ENCODE measurements around the gene NREP. TPM values are rescaled to one million over a fixed set of nuclear protein-coding genes. Genes with fewer than 3 reads are reported as not detected.

The NREP gene
- total RNA-seq, 4 donors from 2014 or later: 4.6 to 14.2 (median 7.4) TPM

GRCh38 chr5:111689357-111689935 lies 67.5 kb downstream of the NREP start:
- Histone ChIP-seq H3K4me1 (peaks cover 0 to 13% (median 2%) of the 10 kb centered on the region in 3 donors), H3K9me3 (no peaks in the 10 kb centered on the region), H3K4me3 (no peak overlapping the region), H3K27ac (no peak overlapping the region), H3K27me3 (no peaks in the 10 kb centered on the region), H3K36me3 (no peaks in the 10 kb centered on the region)
- no peak for DNase-seq
- TF ChIP-seq, protein P1, sequence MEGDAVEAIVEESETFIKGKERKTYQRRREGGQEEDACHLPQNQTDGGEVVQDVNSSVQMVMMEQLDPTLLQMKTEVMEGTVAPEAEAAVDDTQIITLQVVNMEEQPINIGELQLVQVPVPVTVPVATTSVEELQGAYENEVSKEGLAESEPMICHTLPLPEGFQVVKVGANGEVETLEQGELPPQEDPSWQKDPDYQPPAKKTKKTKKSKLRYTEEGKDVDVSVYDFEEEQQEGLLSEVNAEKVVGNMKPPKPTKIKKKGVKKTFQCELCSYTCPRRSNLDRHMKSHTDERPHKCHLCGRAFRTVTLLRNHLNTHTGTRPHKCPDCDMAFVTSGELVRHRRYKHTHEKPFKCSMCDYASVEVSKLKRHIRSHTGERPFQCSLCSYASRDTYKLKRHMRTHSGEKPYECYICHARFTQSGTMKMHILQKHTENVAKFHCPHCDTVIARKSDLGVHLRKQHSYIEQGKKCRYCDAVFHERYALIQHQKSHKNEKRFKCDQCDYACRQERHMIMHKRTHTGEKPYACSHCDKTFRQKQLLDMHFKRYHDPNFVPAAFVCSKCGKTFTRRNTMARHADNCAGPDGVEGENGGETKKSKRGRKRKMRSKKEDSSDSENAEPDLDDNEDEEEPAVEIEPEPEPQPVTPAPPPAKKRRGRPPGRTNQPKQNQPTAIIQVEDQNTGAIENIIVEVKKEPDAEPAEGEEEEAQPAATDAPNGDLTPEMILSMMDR (IDR thresholded peaks at IDR 0.05): no peak
- TF ChIP-seq POLR2A (IDR thresholded peaks at IDR 0.05): no peak
- 75 to 78% methylated on average over 1 of the region's 1 CpG for WGBS, 2 donors
- intact Hi-C loops (cut with DNase I): no loop called here

- no peak overlapping the region for H3K4me3 ChIP-seq
- no peak for TF ChIP-seq POLR2A (IDR thresholded peaks at IDR 0.05)
- TF ChIP-seq, protein P1 (IDR thresholded peaks at IDR 0.05): peak in 1 of 6 experiments; percentile 24
- H3K9me3 ChIP-seq: no peaks in the 10 kb centered on the region
- H3K4me1 ChIP-seq: peaks cover 7 to 15% (median 8%) of the 10 kb centered on the region in 3 donors
- H3K36me3 ChIP-seq: no peaks in the 10 kb centered on the region
- DNase-seq: no peak
- 78 to 92% methylated on average over 3 of the region's 3 CpGs for WGBS, 2 donors
- H3K27me3 ChIP-seq: no peaks in the 10 kb centered on the region
- intact Hi-C loops (cut with DNase I): no loop called here
- no peak overlapping the region for H3K27ac ChIP-seq
These were observed 71.0 kb downstream of the NREP start for GRCh38 chr5:111685969-111686368.

- TF ChIP-seq, protein P1 (IDR thresholded peaks at IDR 0.05): no peak
- TF ChIP-seq POLR2A (IDR thresholded peaks at IDR 0.05): no peak
- no peak overlapping the region for H3K27ac ChIP-seq
- intact Hi-C loops (cut with DNase I): no loop called here
- DNase-seq: no peak
- no peaks in the 10 kb centered on the region for H3K27me3 ChIP-seq
- no peaks in the 10 kb centered on the region for H3K9me3 ChIP-seq
- 79 to 85% methylated on average over 4 to 6 of the region's 6 CpGs for WGBS, 2 donors
- H3K4me1 ChIP-seq: peaks cover 8 to 24% (median 13%) of the 10 kb centered on the region in 3 donors
- no peaks in the 10 kb centered on the region for H3K36me3 ChIP-seq
- no peak overlapping the region for H3K4me3 ChIP-seq
These were observed 74.4 kb downstream of the NREP start for GRCh38 chr5:111682641-111683040.

DNA sequence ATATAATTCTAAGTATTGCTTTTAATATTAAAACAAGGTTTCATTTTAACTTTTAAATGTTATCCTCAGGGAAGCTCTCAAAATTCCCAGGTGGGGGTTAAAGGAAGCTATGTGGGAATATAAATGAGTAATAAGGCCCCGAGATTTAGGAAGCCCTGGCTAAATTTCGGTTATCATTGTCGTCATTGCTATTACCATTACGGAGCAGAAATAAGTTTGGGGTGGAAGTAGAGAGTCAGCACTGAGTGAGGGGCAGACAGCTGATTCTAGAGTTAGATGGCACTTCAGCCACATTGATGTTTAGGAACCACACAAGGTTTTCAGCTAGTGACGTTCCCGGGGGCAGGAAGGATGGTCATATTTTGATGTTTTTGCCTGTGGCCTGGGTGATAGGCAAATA lies 74.9 kb downstream of the NREP start:
- 62 to 77% methylated on average over 6 of the region's 6 CpGs for WGBS, 2 donors
- no peaks in the 10 kb centered on the region for H3K9me3 ChIP-seq
- peak overlapping the region in 1 of 4 donors; percentile 62 for H3K27ac ChIP-seq
- no peaks in the 10 kb centered on the region for H3K36me3 ChIP-seq
- H3K4me3 ChIP-seq: no peak overlapping the region
- no peaks in the 10 kb centered on the region for H3K27me3 ChIP-seq
- intact Hi-C loops (cut with DNase I): no loop called here
- no peak for DNase-seq
- TF ChIP-seq, protein P1 (IDR thresholded peaks at IDR 0.05): no peak
- no peak for TF ChIP-seq POLR2A (IDR thresholded peaks at IDR 0.05)
- peaks cover 8 to 24% (median 13%) of the 10 kb centered on the region in 3 donors for H3K4me1 ChIP-seq

DNA sequence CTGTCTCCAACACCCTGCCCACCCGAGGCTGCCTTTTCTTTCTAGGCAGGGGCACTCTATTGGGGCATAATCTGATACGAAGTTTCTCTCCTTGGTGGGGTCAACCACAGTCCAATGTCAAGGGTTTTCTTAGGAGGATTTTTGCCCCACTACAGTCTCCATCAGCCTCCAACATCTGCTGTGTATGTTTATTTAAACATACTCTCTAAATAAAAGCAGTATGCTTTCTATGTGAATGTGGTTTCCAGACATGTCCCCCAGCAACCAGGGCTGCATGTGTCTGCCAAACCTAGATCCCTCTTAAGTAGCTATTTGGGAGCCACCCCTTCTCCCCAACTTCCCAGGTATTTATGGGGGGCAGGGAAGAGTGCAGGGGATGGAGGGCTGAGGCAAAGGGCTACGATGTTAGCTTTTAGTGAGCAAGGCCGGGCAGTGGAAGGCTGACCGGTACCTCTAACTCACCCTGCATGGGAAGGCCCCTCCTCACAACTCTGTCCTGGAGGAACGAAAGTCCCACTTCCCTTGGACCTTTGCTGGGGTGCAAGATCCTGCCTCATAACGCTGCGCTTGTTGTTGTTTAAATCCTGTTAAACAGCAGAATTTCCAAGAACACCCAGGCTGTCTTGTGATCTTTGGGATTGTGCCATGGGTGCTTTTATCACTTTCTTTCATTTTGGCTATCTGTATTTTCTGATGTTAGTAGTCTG lies 75.4 kb downstream of the NREP start:
- TF ChIP-seq, protein P1 (IDR thresholded peaks at IDR 0.05): no peak
- no peak for TF ChIP-seq POLR2A (IDR thresholded peaks at IDR 0.05)
- Histone ChIP-seq H3K4me3 (peak overlapping the region in 1 of 4 donors; percentile 9), H3K27ac (peak overlapping the region; percentile 56 to 62 (median 58)), H3K9me3 (no peaks in the 10 kb centered on the region), H3K27me3 (no peaks in the 10 kb centered on the region), H3K4me1 (peaks cover 8 to 29% (median 13%) of the 10 kb centered on the region in 3 donors), H3K36me3 (no peaks in the 10 kb centered on the region)
- 61 to 67% methylated on average over 8 of the region's 8 CpGs for WGBS, 2 donors
- intact Hi-C loops (cut with DNase I): no loop called here
- DNase-seq: no peak
